ENCODE measurements around the gene FOCAD.

FOCAD gene

DNA sequence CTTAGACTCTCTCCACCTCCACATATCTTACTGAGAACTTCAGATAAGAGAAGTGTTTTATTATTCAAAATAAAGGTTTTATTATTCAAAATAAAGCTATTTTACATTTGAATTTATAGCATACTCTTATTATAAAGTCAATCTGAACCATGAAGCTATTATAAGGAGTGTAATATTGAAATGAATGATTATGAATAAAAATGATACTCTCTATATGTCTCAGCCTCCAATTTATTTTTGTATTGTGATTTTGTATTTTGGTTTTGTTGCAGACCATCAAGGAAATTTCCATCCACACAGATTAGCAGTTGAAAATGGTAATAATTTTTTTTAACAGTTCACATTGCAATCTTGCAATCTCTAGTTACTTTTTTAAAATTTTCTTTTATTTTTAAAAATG, 10.2 kb downstream of the FOCAD start:
- Mint-ChIP-seq H3K36me3 (peaks cover 9% of the 10 kb centered on the region), H3K4me3 (no peak overlapping the region), H3K9me3 (ENCODE audit: low read depth) (no peaks in the 10 kb centered on the region), H3K27me3 (no peaks in the 10 kb centered on the region), H3K4me1 (ENCODE audit: low read depth) (peaks cover 12% of the 10 kb centered on the region), H3K27ac (no peak overlapping the region)

DNA sequence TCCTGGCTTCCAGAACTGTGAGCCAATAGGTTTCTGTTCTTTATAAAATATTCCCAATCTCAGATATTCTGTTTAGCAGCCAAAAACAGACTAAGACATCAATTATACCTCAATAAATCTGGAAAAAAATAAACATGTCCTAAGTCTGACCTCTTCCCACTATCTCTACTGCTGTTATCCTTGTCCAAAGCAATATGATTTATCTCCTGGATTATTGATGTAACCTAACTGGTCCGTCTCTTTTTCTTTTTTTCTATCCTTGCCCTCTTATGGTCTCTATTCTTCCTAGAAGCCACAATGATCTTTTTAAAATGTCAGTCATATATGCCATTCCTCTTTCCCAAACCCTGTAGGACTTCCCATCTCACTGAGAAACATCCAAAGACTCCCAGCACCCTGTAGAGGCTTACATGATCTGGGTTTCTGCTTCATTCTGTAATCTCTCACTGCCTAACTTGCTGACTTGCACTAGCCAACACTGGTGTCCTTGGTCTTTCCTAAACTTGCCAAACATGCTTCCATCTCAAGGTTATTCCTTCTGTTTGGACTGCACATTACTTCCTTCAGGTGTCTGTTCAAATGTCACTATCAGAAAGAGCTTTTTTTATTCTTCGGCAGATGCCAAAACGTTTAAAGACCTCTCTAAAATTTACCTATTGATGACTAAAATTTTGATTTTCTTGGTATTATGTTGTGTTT, 13.1 kb downstream of the FOCAD start:
- H3K27me3 Mint-ChIP-seq = no peaks in the 10 kb centered on the region
- H3K27ac Mint-ChIP-seq = no peak overlapping the region
- H3K4me3 Mint-ChIP-seq = no peak overlapping the region
- peaks cover 8% of the 10 kb centered on the region for H3K4me1 Mint-ChIP-seq (ENCODE audit: low read depth)
- H3K36me3 Mint-ChIP-seq = peaks cover 9% of the 10 kb centered on the region
- no peaks in the 10 kb centered on the region for H3K9me3 Mint-ChIP-seq (ENCODE audit: low read depth)

DNA sequence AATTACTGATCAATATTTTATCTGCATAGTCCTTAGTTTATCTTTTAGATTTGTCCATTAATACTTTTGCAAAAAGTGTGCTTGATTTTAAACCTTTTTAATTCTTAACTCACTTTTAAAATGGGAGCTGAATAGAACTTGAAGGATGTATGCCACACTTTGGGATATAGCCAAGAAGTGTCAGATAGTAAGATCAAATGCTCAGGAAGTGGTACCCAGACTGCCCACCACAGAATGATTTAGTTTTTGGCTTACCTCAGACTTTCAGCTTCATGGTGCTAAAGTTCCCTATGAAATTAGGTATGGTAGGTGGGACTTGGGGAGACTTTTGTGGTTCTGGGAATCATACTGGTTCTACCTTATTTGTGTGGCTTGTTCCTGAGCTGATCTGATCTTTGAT, 14.7 kb downstream of the FOCAD start:
- Mint-ChIP-seq H3K27me3 (no peaks in the 10 kb centered on the region), H3K4me3 (no peak overlapping the region), H3K36me3 (peaks cover 9% of the 10 kb centered on the region), H3K27ac (no peak overlapping the region), H3K4me1 (ENCODE audit: low read depth) (peaks cover 8% of the 10 kb centered on the region), H3K9me3 (ENCODE audit: low read depth) (no peaks in the 10 kb centered on the region)

DNA sequence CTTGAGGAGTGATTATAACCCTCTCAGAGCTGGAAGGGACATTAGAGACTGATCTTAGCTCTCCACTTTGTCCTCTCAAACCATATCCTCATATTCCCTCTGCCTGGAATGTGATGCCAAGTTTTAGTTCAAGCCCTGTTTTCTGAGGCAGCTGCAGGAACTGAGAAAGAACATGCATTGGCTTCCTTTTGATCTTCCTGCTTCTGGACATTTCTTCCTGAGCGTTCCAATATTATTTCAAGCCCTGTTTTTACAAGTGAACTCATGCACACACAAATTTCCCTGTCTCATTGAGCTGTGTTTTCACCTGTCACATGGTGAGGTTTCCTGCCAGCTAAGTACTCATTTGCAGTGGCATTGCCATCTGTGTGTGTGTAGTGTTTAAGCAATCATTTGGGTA, 17.0 kb downstream of the FOCAD start:
- Mint-ChIP-seq H3K27me3 (no peaks in the 10 kb centered on the region), H3K4me3 (no peak overlapping the region), H3K36me3 (peaks cover 5% of the 10 kb centered on the region), H3K27ac (no peak overlapping the region), H3K4me1 (ENCODE audit: low read depth) (peaks cover 8% of the 10 kb centered on the region), H3K9me3 (ENCODE audit: low read depth) (no peaks in the 10 kb centered on the region)

DNA sequence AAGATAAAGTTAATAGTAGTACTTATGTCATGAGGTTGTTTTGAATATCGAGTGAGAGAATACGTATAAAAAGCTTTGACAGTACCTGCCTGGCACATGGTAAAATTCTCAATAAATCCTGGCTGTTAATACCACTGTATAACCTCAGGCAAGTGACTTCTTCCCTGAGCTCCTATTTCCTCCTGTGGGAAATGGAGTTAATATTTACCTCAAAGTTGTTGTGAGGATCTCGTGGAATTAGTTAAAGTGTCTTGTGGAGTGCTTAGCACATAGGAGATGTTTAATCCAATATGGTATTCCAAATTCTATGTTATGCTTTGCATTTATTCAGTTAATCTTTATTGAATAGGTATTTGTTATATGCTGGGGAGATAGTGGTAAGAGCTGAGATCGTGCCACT, 18.5 kb downstream of the FOCAD start:
- H3K36me3 Mint-ChIP-seq = peaks cover 4% of the 10 kb centered on the region
- H3K27me3 Mint-ChIP-seq = no peaks in the 10 kb centered on the region
- no peaks in the 10 kb centered on the region for H3K9me3 Mint-ChIP-seq (ENCODE audit: low read depth)
- no peak overlapping the region for H3K4me3 Mint-ChIP-seq
- H3K4me1 Mint-ChIP-seq (ENCODE audit: low read depth) = peaks cover 6% of the 10 kb centered on the region
- no peak overlapping the region for H3K27ac Mint-ChIP-seq

DNA sequence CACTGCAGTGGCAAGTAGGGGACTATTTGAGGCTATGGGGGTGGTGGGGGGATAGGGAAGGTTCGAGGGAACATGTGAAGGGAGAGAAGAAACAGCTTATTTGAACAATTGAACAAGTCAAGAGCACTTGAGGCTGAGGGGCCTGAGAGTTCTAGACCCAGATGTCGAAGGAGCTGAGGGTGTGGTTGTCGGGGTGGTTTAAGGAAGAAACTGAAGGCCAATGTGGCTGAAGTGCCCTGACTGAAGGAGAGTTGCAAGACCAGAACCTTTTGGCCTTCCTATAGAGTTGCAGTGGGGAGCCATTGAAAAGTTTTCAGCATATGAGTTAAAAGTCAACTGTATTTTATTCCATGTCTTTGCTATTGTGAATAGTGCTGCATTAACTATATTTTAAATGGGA, 19.1 kb downstream of the FOCAD start:
- Mint-ChIP-seq H3K27ac (no peak overlapping the region), H3K4me1 (ENCODE audit: low read depth) (peaks cover 6% of the 10 kb centered on the region), H3K36me3 (peaks cover 4% of the 10 kb centered on the region), H3K4me3 (no peak overlapping the region), H3K9me3 (ENCODE audit: low read depth) (no peaks in the 10 kb centered on the region), H3K27me3 (no peaks in the 10 kb centered on the region)

DNA sequence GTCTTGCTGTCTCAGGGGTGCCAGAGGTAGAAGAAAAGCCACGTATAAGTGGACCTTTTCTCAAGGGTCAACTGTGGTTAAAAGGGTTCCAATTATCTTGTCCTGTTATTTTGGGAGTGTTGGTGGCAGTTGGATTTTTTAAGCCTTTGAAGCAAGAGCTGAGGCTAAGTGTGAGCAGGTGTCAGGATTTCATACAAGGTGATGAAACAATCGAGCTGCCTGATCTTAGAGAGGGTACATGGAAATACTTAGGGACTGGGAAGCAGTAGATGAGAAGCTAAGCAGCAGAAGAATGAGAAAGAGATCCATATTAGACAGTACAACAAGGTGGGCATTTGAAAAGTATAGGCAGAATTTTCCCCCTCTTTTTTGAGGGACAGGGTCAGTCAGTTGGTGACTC, 23.6 kb downstream of the FOCAD start:
- Mint-ChIP-seq H3K27ac (no peak overlapping the region), H3K36me3 (peaks cover 7% of the 10 kb centered on the region), H3K9me3 (ENCODE audit: low read depth) (no peaks in the 10 kb centered on the region), H3K27me3 (no peaks in the 10 kb centered on the region), H3K4me1 (ENCODE audit: low read depth) (peaks cover 4% of the 10 kb centered on the region), H3K4me3 (no peak overlapping the region)

DNA sequence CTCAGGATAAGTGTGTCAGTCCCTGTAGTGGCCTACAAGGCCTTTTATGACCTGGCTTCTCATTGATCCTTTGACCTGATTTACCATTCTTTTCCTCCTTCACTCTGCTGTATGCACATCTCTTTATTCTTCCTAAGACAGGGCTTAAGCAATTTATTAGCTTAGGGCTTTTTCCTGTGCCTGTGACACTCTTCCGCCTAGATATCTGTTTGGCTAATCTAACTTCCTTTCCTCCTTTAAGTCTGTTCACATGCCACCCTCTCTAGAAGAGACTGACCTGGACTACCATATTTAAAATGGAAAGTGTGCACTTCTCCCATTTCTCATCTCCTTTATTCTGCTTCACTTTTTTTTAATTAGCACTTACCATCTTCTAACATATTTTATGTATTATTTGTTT, 29.1 kb downstream of the FOCAD start:
- no peak overlapping the region for H3K27ac Mint-ChIP-seq

DNA sequence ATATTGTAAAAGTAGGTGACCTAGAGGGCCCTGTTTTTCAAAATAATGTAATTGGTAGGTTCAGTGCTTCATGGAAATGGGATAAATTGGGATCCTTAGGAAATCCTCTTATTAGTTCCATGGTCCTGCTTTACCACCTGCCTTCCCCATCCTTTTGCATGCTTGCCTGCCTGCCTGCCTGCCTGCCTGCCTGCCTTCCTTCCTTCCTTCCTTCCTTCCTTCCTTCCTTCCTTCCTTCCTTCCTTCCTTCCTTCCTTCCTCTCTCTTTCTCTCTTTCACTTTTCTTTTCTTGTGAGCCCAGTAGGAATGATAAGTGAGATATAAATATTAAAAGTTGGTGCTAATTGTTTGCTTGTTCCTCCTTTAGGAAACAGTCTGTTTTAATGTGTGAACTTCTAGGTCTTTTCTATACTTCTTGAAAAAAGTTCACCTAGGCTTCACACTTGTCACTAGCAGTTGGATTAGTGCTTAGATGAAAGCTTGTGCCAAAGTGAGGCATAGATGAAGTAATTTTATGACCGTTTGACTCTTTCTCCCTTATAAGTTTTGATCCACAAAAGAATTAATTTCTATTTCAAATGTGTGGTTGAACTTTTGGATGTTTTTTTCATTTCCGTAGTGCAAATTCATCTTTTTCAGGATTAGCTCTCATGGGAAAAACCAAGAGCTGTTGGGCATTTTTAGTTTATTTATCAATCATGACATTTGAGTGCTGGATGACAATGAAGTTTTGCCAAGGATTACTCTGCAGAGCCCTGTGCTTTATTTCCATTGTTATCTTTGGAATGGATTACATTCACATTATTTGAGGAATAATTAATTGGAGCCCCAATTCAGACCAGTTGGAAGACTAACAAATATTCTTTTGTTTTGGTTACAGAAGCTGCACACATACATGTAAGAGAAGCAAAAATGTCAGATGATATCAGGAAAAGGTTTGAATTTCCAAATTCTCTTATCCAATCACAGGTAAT, 30.7 kb downstream of the FOCAD start:
- H3K27me3 Mint-ChIP-seq = no peaks in the 10 kb centered on the region
- H3K4me1 Mint-ChIP-seq (ENCODE audit: low read depth) = peaks cover 10% of the 10 kb centered on the region
- peaks cover 24% of the 10 kb centered on the region for H3K36me3 Mint-ChIP-seq
- H3K4me3 Mint-ChIP-seq = no peak overlapping the region
- H3K27ac Mint-ChIP-seq = no peak overlapping the region
- H3K9me3 Mint-ChIP-seq (ENCODE audit: low read depth) = no peaks in the 10 kb centered on the region

More for the DNA sequence above, 29.1 kb downstream of the FOCAD start:
- Mint-ChIP-seq H3K9me3 (ENCODE audit: low read depth) (no peaks in the 10 kb centered on the region), H3K27me3 (no peaks in the 10 kb centered on the region), H3K36me3 (peaks cover 18% of the 10 kb centered on the region), H3K4me1 (ENCODE audit: low read depth) (peaks cover 14% of the 10 kb centered on the region), H3K4me3 (no peak overlapping the region)

DNA sequence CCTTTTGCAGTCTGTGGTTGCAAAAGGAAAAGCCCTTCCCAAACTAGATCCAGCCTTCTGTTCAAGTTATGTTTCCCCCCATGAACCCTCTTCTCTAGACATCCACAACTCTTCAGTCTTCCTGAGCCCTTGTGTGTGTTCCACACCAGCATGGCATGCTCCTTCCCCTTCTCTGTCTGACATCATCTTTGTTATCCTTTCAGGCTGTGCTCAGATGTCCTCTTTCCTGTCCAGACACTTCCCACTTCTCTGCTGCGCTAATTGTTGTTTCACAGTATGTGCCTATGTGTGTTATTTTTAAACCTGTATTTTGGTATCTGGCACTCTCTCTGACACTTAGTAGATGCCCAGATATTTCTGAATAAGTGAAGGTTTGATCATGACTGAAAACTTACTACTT, 38.2 kb downstream of the FOCAD start:
- Mint-ChIP-seq H3K4me1 (ENCODE audit: low read depth) (peaks cover 22% of the 10 kb centered on the region), H3K27me3 (no peaks in the 10 kb centered on the region), H3K9me3 (ENCODE audit: low read depth) (no peaks in the 10 kb centered on the region), H3K36me3 (peaks cover 35% of the 10 kb centered on the region), H3K27ac (peak overlapping the region; percentile 2), H3K4me3 (no peak overlapping the region)

DNA sequence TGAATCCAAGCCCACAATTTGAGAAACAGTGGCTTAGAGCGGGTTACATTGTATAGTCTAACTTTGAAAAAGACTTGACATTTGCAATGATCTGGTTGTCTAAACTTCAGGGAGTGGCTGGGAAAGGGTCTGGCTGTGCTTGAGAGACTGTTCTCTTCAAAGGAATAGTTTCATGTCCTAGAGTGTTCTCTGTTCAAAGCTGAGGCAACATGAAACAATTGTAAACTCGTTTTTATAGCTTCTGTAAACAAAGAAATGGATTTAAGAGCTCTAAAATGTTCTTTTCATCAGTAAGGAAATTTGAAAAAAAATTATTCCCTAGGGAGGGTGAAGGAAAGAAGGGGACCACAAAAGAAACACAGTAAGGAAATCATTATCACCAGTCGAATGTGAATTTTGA, 41.6 kb downstream of the FOCAD start:
- H3K9me3 Mint-ChIP-seq (ENCODE audit: low read depth) = no peaks in the 10 kb centered on the region
- no peak overlapping the region for H3K27ac Mint-ChIP-seq
- peaks cover 29% of the 10 kb centered on the region for H3K36me3 Mint-ChIP-seq
- peaks cover 26% of the 10 kb centered on the region for H3K4me1 Mint-ChIP-seq (ENCODE audit: low read depth)
- H3K27me3 Mint-ChIP-seq = no peaks in the 10 kb centered on the region
- peak overlapping the region; percentile 4 for H3K4me3 Mint-ChIP-seq

DNA sequence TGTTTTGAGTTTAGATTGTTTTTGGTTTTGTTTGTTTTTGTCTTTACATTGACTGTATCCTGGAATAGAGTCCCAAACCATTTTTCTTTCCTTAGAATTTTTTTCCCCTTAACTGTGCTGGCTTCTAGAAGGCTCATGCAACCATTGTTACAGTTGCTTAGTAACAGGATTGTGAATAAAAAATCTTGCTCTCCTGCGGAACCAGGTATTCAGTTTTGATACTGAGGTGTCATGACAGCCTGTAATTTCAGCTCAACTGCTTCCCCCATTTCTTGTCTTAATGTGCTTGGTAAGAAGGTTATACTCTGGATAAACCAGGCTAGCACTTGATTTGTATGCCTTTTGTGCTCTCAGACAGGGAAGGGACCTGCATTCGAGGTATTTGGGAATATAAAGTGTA, 42.1 kb downstream of the FOCAD start:
- Mint-ChIP-seq H3K27ac (no peak overlapping the region), H3K4me1 (ENCODE audit: low read depth) (peaks cover 26% of the 10 kb centered on the region), H3K4me3 (no peak overlapping the region), H3K27me3 (no peaks in the 10 kb centered on the region), H3K9me3 (ENCODE audit: low read depth) (no peaks in the 10 kb centered on the region), H3K36me3 (peaks cover 26% of the 10 kb centered on the region)

DNA sequence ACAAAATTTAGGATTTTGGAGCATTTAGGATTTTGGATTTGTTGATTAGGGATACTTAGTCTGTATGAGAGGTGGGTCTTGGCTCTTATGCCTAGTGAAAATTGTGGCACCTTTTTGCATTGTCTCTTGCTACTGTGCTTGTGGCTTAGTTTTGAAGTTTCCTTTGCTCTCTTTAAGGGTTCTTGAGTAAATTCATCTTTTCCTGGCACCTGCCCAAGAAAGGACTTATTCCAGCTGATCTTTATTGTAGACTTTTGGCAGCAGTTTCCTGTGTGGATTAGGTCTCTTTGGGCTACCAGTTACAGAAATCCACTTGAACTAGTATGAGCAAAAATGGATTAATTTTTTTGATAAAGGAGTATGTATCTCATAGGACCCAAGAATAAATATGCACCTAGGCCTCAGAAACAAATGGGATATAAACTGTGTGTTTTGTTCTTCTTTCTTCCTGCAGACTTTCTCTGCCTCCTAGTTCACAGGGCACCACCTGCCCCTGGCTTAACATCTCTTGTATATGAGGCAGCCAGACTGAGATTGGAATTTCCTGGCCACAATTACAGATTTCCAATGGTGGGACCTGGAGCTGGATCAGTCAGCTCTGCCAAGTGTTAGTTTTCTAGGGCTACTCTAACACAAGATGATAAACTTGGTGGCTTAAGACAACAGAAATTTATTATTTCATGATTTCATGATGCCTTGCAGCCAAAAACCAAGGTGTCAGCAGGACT, 44.6 kb downstream of the FOCAD start:
- peaks cover 23% of the 10 kb centered on the region for H3K36me3 Mint-ChIP-seq
- no peaks in the 10 kb centered on the region for H3K9me3 Mint-ChIP-seq (ENCODE audit: low read depth)
- no peak overlapping the region for H3K4me3 Mint-ChIP-seq
- peaks cover 23% of the 10 kb centered on the region for H3K4me1 Mint-ChIP-seq (ENCODE audit: low read depth)
- no peak overlapping the region for H3K27ac Mint-ChIP-seq
- no peaks in the 10 kb centered on the region for H3K27me3 Mint-ChIP-seq

DNA sequence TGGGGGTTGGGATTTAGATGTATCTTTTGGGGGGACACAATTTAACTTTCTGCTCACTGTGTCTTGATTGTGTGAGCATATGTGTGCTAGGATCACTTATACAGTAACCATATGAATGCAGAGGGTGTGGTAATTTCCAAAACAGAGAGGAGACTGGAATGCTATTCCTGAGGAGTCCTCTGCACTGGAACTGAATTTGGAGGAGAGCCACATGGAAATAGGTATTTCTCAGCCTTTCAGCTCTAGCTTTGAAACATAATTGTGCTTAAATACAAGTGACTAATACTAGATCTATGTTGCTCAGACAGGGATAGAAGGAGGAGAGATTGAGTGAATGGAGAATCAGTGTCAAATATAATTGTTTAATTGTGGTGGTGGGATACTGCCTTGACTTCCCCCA, 45.5 kb downstream of the FOCAD start:
- H3K9me3 Mint-ChIP-seq (ENCODE audit: low read depth) = no peaks in the 10 kb centered on the region
- H3K27ac Mint-ChIP-seq = no peak overlapping the region
- H3K36me3 Mint-ChIP-seq = peaks cover 21% of the 10 kb centered on the region
- no peak overlapping the region for H3K4me3 Mint-ChIP-seq
- peaks cover 23% of the 10 kb centered on the region for H3K4me1 Mint-ChIP-seq (ENCODE audit: low read depth)
- H3K27me3 Mint-ChIP-seq = no peaks in the 10 kb centered on the region

DNA sequence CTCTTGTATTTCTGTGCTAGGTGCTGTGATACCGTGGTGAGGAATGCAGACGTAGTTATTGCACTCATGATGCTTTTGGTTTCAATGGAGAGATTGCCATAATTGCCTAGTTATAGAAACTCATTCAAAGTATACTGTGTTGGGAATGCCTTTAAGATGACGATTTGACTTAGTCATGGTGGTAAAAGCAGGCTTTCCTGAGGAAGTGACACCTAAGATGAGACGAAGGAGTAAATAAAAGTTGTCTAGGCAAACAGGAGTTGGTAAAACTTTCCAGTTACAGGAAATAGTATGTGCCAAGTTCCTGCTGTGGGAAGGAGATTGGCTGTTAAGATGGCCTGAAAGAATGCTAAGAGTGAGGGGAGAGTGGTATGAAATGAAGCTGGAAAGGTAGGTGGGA, 48.1 kb downstream of the FOCAD start:
- Mint-ChIP-seq H3K4me3 (no peak overlapping the region), H3K4me1 (ENCODE audit: low read depth) (peaks cover 7% of the 10 kb centered on the region), H3K27ac (no peak overlapping the region), H3K9me3 (ENCODE audit: low read depth) (no peaks in the 10 kb centered on the region), H3K27me3 (no peaks in the 10 kb centered on the region), H3K36me3 (peaks cover 23% of the 10 kb centered on the region)
